ENCODE measurements around the gene TM6SF1. TPM values are rescaled to one million over a fixed set of nuclear protein-coding genes. Genes with fewer than 3 reads are reported as not detected.

TM6SF1 gene
- total RNA-seq, 1 experiment from 2014 or later, result 0.69 TPM

GRCh38 chr15:83099290-83099689 lies 8.2 kb upstream of the TM6SF1 start:
- Histone ChIP-seq H3K27ac (ENCODE audit: low read length) (no peak overlapping the region), H3K36me3 (ENCODE audit: control insufficient read depth, insufficient read depth, low read length) (no peaks in the 10 kb centered on the region), H3K9me3 (ENCODE audit: control insufficient read depth, insufficient read depth, low read depth, low read length) (no peaks in the 10 kb centered on the region), H3K4me3 (ENCODE audit: low read depth in 2 of 2, low read length in 2 of 2) (no peak overlapping the region), H3K4me1 (ENCODE audit: control insufficient read depth, insufficient read depth, low read length) (no peaks in the 10 kb centered on the region), H3K27me3 (ENCODE audit: control insufficient read depth, insufficient read depth, low read length) (peaks cover 10% of the 10 kb centered on the region)
- BruUV-seq (replicated peaks), result no TSS peak
- CTCF ChIA-PET, result no interaction called here
- ATAC-seq (no peak), DNase-seq (ENCODE audit: low read depth, low spot score) (no peak)
- no peak for TF ChIP-seq CTCF (IDR thresholded peaks at IDR 0.05)
- no peak for TF ChIP-seq TCF7L2 (IDR thresholded peaks at IDR 0.05; ENCODE audit: low read depth, low read length)
- TF ChIP-seq POLR2AphosphoS5 (IDR thresholded peaks at IDR 0.05; ENCODE audit: low read depth, low read length), result no peak
- TF ChIP-seq SIN3A (IDR thresholded peaks at IDR 0.05; ENCODE audit: borderline replicate concordance, insufficient read depth, low read depth, low read length), result no peak
- no peak for TF ChIP-seq REST (IDR thresholded peaks at IDR 0.05; ENCODE audit: insufficient read depth in 1 of 2, low read depth in 2 of 2, low read length in 1 of 2)
- intact Hi-C loops (cut with micrococcal nuclease; ENCODE audit: unreplicated experiment), result no loop called here
- POLR2A ChIA-PET, result no interaction called here
- in situ Hi-C loops (cut with HindIII; ENCODE audit: low pct_unique_long_range_greater_than_20kb, low sequenced_read_pairs), result no loop called here

GRCh38 chr15:83100097-83100646 lies 7.3 kb upstream of the TM6SF1 start:
- ATAC-seq, result no peak
- no peak for TF ChIP-seq SIN3A (IDR thresholded peaks at IDR 0.05; ENCODE audit: borderline replicate concordance, insufficient read depth, low read depth, low read length)
- TF ChIP-seq TCF7L2 (IDR thresholded peaks at IDR 0.05; ENCODE audit: low read depth, low read length), result no peak
- TF ChIP-seq REST (IDR thresholded peaks at IDR 0.05; ENCODE audit: insufficient read depth in 1 of 2, low read depth in 2 of 2, low read length in 1 of 2), result no peak
- no peak for TF ChIP-seq CTCF (IDR thresholded peaks at IDR 0.05)
- TF ChIP-seq POLR2AphosphoS5 (IDR thresholded peaks at IDR 0.05; ENCODE audit: low read depth, low read length), result no peak
- no peak overlapping the region for H3K27ac ChIP-seq (ENCODE audit: low read length)
- no peaks in the 10 kb centered on the region for H3K4me1 ChIP-seq (ENCODE audit: control insufficient read depth, insufficient read depth, low read length)
- peaks cover 10% of the 10 kb centered on the region for H3K27me3 ChIP-seq (ENCODE audit: control insufficient read depth, insufficient read depth, low read length)
- in situ Hi-C loops (cut with HindIII; ENCODE audit: low pct_unique_long_range_greater_than_20kb, low sequenced_read_pairs), result no loop called here
- no peak overlapping the region for H3K4me3 ChIP-seq (ENCODE audit: low read depth in 2 of 2, low read length in 2 of 2)
- POLR2A ChIA-PET, result interaction anchor here (0.7 kb wide), 1 partner anchor 207 kb away, joined by 3 read pairs; no protein-coding TSS in a partner anchor
- CTCF ChIA-PET, result no interaction called here
- DNase-seq (ENCODE audit: low read depth, low spot score), result no peak
- intact Hi-C loops (cut with micrococcal nuclease; ENCODE audit: unreplicated experiment), result no loop called here
- H3K36me3 ChIP-seq (ENCODE audit: control insufficient read depth, insufficient read depth, low read length), result no peaks in the 10 kb centered on the region
- no peaks in the 10 kb centered on the region for H3K9me3 ChIP-seq (ENCODE audit: control insufficient read depth, insufficient read depth, low read depth, low read length)
- BruUV-seq (replicated peaks), result no TSS peak

All from Panc1 (cell line).